HG03378 (cell line): Measurements from ENCODE around the gene DIP2C.

Source experiments
- ATAC-seq: cut with Tn5 transposase; IDR thresholded peaks from one replicate; pipeline ENCODE4 v1.9.1; 2021; ENCODE audit warnings: mild to moderate bottlenecking, moderate library complexity; ENCODE audit not compliant: unreplicated experiment

Gene DIP2C

DNA sequence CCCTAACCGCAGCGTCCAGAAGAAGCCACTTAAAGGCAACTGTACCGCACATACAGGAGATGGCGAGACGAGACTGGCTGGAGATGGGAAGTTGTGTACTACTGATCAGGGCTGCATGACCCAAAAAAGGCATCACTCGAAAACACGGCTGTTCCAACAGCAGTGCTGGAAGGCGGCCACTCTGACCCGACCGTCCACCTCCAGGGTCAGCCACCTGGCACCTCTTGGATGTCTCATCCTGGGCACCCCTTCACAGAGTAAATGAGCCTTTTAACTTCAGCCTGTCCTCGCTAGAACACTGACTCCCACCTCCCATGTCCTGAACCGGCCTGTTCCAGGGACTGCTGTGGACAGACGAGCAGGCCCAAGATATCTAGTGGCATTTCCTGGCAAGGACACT lies 180.7 kb downstream of the DIP2C start:
- ATAC-seq, result no peak

- no peak for ATAC-seq
Measured at GRCh38 chr10:507908-508444, 181.5 kb downstream of the DIP2C start.

DNA sequence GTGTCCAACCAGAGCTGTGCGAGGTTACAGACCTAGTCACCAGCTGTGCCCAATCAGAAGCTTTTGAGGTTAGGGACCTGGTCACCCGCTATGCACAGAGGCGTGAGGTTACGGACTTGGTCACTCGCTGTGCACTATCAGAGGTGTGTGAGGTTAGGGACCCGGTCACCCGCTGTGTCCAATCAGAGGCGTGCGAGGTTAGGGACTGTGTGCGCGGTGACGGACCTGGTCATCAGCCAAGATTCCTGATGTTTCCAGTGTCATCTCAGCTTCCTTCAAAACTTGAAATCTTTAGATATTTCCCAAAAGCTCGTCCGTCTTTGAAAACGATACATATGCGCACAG lies 182.1 kb downstream of the DIP2C start:
- ATAC-seq, result no peak

DNA sequence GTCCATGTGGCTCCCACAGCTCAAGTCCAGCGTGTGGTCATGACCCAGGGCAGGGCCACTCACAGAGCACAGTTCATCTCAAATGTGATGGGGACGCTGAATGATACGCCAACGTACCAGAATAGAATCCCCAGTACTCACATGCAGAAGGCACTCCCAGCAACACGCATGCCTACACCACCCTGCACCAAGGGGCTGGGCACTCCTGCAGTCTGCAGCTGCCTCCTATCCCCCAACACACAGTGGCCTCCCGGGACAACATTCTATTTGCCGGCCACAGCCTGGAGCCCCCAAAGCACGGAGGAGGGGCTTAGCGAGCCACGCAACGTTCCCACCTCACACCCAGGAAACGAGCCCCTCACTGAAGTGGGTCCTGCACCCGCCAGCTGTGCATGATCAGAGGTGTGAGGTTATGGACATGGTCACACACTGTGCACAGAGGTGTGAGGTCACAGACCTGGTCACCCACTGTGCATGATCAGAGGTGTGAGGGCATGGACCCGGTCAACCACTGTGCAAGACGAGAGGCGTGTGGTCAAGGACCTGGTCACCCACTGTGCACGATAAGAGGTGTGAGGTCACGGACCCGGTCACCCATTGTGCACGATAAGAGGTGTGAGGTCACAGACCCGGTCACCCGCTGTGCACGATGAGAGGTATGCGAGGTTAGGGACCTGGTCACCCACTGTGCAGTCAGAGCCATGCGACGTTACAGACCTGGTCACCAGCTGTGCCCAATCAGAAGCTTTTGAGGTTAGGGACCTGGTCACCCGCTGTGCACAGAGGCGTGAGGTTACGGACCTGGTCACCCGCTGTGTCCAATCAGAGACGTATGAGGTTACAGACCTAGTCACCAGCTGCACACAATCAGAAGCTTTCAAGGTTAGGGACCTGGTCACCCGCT lies 182.8 kb downstream of the DIP2C start:
- ATAC-seq, result no peak

GRCh38 chr10:505419-505818 lies 184.0 kb downstream of the DIP2C start:
- ATAC-seq, result no peak

DNA sequence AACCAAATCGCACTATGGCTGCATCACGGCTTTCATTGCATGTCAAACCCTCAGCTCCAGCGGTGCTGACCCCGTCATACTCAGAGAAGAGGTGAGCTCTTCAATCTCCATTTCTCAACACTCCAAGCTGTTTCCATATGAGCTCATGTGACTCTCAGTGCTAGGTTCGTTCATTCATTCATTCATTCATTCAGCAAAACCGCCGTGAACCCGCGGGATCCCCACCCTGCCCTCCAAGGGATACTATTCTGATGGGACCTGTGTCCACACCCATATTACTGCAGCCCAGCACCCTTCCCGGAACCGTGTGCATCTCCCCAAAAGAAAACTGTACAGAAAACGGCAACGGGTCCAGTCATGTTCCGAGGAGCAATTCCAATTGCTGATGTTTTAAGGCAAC lies 184.7 kb downstream of the DIP2C start:
- no peak for ATAC-seq

DNA sequence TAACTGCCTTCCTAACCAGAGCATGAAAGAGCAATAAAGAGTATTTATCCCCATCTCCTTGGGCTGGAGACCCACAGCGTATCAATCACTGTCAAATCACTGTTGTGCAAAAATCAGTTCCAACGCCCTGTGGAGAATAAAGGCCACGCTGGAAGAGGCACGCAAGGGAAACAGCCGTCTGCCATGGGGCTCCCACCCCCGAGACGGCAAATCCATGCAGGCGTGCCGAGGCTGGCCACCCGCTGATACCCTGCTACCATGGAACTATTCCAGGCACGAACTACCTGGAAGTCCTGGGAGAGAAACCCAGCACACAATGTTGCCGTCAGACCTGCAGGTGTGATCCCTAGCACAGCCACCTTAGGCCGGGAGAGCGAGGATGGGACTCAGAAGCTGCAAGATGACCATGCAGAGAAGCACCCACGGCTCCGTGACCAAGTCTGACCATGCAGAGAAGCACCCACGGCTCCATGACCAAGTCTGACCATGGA lies 185.3 kb downstream of the DIP2C start:
- no peak for ATAC-seq

- ATAC-seq, result no peak
Measured at GRCh38 chr10:501596-501995, 187.9 kb downstream of the DIP2C start.

- ATAC-seq, result no peak
Measured at GRCh38 chr10:500876-501275, 188.6 kb downstream of the DIP2C start.

- ATAC-seq, result no peak
Measured at GRCh38 chr10:499991-500390, 189.5 kb downstream of the DIP2C start.

GRCh38 chr10:498760-499435 lies 190.6 kb downstream of the DIP2C start:
- ATAC-seq, result no peak

- no peak for ATAC-seq
Measured at GRCh38 chr10:497898-498451, 191.5 kb downstream of the DIP2C start.

GRCh38 chr10:497289-497688 lies 192.2 kb downstream of the DIP2C start:
- ATAC-seq, result no peak

DNA sequence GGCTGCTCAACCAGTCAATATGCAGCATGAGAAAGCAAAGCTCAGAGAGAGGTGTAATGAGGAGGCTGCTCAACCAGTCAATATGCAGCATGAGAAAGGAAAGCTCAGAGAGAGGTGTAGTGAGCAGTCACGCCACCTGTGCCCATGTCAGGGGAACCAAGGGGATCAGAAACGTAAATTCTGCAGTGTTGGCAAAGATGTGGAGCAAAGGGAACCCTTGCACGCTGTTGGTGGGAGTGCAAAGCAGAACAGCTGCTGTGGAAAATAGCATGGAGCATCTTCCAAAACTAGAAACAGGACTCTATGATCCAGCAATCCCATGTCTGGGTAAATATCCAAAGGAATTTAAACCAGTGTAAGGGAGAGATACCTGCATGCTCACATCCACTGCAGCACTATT lies 194.9 kb downstream of the DIP2C start:
- no peak for ATAC-seq

DNA sequence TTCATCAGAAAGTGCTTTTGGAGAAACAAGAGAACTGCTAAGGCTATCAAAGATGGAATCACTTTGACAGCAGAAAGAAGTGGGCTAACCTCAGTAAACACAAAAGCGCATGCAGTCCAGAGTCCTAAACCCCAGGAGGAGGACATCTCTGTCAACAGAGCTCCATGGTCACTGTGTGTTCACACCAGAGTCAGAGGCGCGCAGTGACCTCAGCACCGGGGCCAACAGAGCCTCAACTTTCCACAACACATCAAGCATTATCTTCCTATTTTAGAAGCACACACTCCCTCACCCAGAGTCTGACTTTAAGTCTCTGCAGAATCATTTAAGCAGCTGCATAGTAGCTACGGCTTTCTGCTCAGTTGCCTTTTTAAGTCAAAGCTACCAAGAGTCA lies 195.3 kb downstream of the DIP2C start:
- ATAC-seq, result no peak

DNA sequence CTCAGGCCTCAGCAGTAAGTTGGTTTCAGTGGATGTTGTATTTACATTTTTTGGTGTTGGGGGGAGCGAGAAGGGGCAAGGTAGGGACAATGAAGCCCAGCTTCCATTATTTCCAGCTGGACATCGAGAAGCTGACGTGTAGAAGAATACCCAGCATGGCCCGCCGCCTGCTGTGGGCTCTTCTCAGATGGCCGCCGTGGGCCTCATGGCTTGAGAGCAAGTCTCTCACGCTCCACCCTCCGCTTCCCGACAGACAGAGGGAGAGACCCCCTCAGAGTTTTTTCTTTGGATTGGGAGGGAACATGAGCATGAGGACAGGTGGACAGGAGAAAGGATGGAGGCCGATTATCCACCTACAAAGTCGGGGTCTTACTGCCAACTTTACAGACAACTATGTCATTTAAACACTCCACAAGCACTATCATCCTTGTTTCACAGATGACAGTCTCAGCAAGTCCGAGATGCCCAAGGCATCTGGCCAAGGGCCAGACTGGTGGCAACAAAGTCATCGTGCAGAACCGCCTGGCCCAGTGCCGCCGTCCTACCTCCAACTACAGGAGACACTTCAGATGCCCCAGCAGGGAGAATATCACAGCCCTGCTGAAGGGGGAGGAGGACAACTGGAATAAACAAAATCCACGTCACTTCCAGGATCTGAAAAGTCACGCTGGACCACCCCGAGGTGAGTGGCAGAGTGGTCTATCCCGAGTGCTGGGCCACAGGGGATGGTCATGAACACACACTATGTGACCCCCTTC lies 195.9 kb downstream of the DIP2C start:
- ATAC-seq, result no peak

GRCh38 chr10:492836-493235 lies 196.6 kb downstream of the DIP2C start:
- ATAC-seq, result no peak

DNA sequence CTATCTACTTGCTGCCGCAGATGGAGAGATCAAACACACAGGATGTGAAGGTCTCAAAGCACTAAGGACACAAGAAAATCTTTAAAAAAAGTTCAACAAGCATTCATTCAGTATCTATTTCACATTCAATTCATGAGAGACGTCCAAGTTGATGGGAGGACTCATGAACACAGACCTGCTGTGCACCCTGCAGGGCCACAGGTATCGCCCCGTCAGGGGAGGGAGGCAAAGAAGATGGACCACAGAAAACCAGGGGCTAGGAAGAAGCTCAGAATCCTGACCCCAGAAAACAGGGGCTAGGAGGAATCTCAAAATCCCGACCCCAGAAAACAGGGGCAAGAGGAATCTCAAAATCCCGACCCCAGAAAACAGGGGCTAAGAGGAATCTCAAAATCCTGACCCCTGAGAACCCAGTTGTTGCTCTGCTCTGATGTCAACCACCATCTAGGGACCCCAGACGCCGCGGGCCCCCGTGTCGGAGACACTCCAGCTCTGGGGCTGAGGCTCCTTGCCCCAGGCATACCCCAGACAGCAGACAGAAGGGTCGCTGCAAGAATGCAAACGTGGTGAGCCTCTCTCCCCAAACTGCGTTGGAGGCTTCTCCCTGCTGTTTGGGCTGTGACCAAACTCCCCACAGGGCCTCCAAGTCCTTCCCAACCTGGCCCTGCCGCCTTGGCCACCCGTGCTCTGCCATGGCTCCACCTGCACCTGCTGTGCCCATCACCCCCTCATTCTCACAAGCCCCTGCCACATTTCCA lies 197.6 kb downstream of the DIP2C start:
- ATAC-seq, result no peak

DNA sequence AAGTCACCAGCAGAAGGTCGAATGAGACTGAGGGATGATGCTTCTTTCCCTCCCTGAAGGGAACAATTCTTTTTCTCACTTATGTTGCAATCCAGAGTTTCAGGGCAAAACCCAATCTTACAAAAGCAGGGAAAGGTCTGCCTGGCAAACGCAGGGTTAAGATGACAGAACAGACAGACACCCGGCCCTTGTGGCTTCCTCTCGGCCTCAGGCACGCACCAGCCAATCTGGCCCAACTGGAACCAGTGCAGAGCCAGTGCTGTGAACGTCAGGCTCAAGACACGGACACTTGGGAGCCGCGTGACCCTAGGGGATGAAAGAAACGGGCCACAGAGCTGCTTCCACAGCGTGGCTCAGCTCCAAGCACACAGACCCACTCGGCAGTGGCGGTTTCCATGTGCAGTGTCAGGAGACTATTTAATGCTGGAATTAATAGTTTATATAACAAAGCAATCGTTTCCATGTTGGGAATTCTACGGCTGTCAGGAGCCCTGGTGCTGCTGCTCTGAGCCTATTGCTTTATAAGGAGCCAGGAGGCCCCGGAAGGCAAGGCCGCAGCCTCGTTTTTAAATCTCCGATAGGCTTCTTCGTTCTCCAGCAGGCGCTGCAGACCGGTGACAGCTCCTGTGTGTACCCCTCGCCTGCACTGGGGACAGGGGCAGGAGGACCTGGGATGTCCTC lies 198.4 kb downstream of the DIP2C start:
- no peak for ATAC-seq

DNA sequence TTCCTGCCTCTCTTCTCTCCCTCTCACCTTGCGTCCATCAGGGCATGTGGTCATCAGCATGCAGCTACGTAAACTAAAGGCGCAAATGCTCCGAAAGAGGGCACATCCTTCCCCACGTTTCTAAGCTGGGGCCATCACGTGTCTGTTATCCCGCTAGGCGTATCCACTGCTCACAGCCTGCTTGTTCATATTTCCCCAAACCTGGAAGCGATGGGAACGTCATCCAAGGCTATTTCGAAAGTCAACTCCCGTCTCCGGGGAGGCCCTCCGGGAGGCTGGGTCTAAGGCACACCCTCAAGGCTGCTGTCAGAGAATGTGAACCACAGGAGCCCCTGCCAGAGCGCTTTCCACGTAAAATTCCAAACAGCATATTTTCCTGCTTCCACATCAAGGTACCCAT lies 199.2 kb downstream of the DIP2C start:
- no peak for ATAC-seq
